RKO (cell line): Measurements from ENCODE around the gene FUT6.

Experiments used
- DNase-seq: peaks from one replicate; pipeline ENCODE4 v3.0.0-alpha.2; 2016; ENCODE audit warnings: low spot score

FUT6 gene

GRCh38 chr19:5827891-5828660 lies 11.4 kb downstream of the FUT6 start:
- DNase-seq: peak; percentile 95

GRCh38 chr19:5827342-5827890 lies 12.1 kb downstream of the FUT6 start:
- no peak for DNase-seq

GRCh38 chr19:5826531-5827341 lies 12.8 kb downstream of the FUT6 start:
- DNase-seq: peak; percentile 86

- DNase-seq: no peak
Measured at GRCh38 chr19:5825178-5825577, 14.3 kb downstream of the FUT6 start.

GRCh38 chr19:5824751-5825150 lies 14.8 kb downstream of the FUT6 start:
- no peak for DNase-seq

- DNase-seq: peak; percentile 70
Measured at GRCh38 chr19:5823579-5824281, 15.8 kb downstream of the FUT6 start.

GRCh38 chr19:5822181-5822844 lies 17.2 kb downstream of the FUT6 start:
- DNase-seq: no peak

- DNase-seq: no peak
Measured at GRCh38 chr19:5821521-5822180, 17.9 kb downstream of the FUT6 start.

- no peak for DNase-seq
Measured at GRCh38 chr19:5820785-5821184, 18.7 kb downstream of the FUT6 start.

- DNase-seq: no peak
Measured at GRCh38 chr19:5818594-5818993, 20.9 kb downstream of the FUT6 start.

GRCh38 chr19:5817218-5817617 lies 22.3 kb downstream of the FUT6 start:
- DNase-seq: no peak

- no peak for DNase-seq
Measured at GRCh38 chr19:5814852-5815246, 24.7 kb downstream of the FUT6 start.

GRCh38 chr19:5814123-5814851 lies 25.2 kb downstream of the FUT6 start:
- DNase-seq: no peak

GRCh38 chr19:5811117-5811516 lies 28.4 kb downstream of the FUT6 start:
- no peak for DNase-seq

- DNase-seq: no peak
Measured at GRCh38 chr19:5809469-5809868, 30.0 kb downstream of the FUT6 start.

- no peak for DNase-seq
Measured at GRCh38 chr19:5809053-5809452, 30.4 kb downstream of the FUT6 start.

GRCh38 chr19:5808120-5808816 lies 31.2 kb downstream of the FUT6 start:
- no peak for DNase-seq

GRCh38 chr19:5806905-5807304 lies 32.6 kb downstream of the FUT6 start:
- no peak for DNase-seq

GRCh38 chr19:5806133-5806489 lies 33.4 kb downstream of the FUT6 start:
- no peak for DNase-seq

- peak; percentile 74 for DNase-seq
Measured at GRCh38 chr19:5805462-5806132, 33.9 kb downstream of the FUT6 start.
